Measurements from ENCODE around the gene TFR2.
A peak's percentile ranks its signal among the peaks of the same experiment; 100 is the strongest.

Gene TFR2

GRCh38 chr7:100572949-100573675 is 68.2 kb downstream of the TFR2 start:
- Mint-ChIP-seq H3K9me3 (no peaks in the 10 kb centered on the region), H3K4me1 (peaks cover 18% of the 10 kb centered on the region), H3K36me3 (ENCODE audit: insufficient read depth) (peaks cover 29% of the 10 kb centered on the region), H3K27ac (ENCODE audit: low read depth) (no peak overlapping the region), H3K27me3 (no peaks in the 10 kb centered on the region), H3K4me3 (no peak overlapping the region)
- ATAC-seq (replicated peaks; ENCODE audit: extremely low read depth, poor library complexity, severe bottlenecking), result no peak
- DNase-seq (ENCODE audit: low spot score in 2 of 2), result no peak

- no peaks in the 10 kb centered on the region for H3K27me3 Mint-ChIP-seq
- no peak overlapping the region for H3K27ac Mint-ChIP-seq (ENCODE audit: low read depth)
Measured at GRCh38 chr7:100572281-100572948, 68.9 kb downstream of the TFR2 start.

GRCh38 chr7:100571829-100572116 is 69.6 kb downstream of the TFR2 start:
- Mint-ChIP-seq H3K36me3 (ENCODE audit: insufficient read depth) (peaks cover 28% of the 10 kb centered on the region), H3K9me3 (no peaks in the 10 kb centered on the region), H3K27ac (ENCODE audit: low read depth) (no peak overlapping the region), H3K4me1 (peaks cover 27% of the 10 kb centered on the region), H3K4me3 (no peak overlapping the region), H3K27me3 (no peaks in the 10 kb centered on the region)
- DNase-seq (ENCODE audit: low spot score in 2 of 2) (no peak), ATAC-seq (replicated peaks; ENCODE audit: extremely low read depth, poor library complexity, severe bottlenecking) (no peak)

More at GRCh38 chr7:100572281-100572948, 68.9 kb downstream of the TFR2 start:
- peaks cover 23% of the 10 kb centered on the region for H3K4me1 Mint-ChIP-seq
- H3K4me3 Mint-ChIP-seq, result no peak overlapping the region
- H3K36me3 Mint-ChIP-seq (ENCODE audit: insufficient read depth), result peaks cover 30% of the 10 kb centered on the region
- no peak for ATAC-seq (replicated peaks; ENCODE audit: extremely low read depth, poor library complexity, severe bottlenecking)
- no peak for DNase-seq (ENCODE audit: low spot score in 2 of 2)
- H3K9me3 Mint-ChIP-seq, result no peaks in the 10 kb centered on the region

GRCh38 chr7:100570954-100571828 is 70.2 kb downstream of the TFR2 start:
- ATAC-seq (replicated peaks; ENCODE audit: extremely low read depth, poor library complexity, severe bottlenecking) (no peak), DNase-seq (ENCODE audit: low spot score in 2 of 2) (no peak)
- Mint-ChIP-seq H3K4me1 (peaks cover 31% of the 10 kb centered on the region), H3K36me3 (ENCODE audit: insufficient read depth) (peaks cover 26% of the 10 kb centered on the region), H3K4me3 (peak overlapping the region; percentile 33), H3K9me3 (no peaks in the 10 kb centered on the region), H3K27ac (ENCODE audit: low read depth) (no peak overlapping the region), H3K27me3 (no peaks in the 10 kb centered on the region)

All from central memory CD8-positive, alpha-beta T cell (primary cell).